AG04450 (cell line): ENCODE results near the gene MET. TPM values are rescaled to one million over a fixed set of nuclear protein-coding genes. Genes with fewer than 3 reads are reported as not detected.

Experiments used
- CTCF ChIA-PET: fragments of 300-600, 350-600 bp; formaldehyde crosslinking; extraction: SDS; loops from one replicate; lab custom pipeline; 2022; ENCODE audit warnings: antibody characterized with exemption, inconsistent platforms; lab: Charles Lee
- POLR2A ChIA-PET: fragments of 350-600 bp; formaldehyde crosslinking; extraction: SDS; loops from one replicate; lab custom pipeline; 2021; ENCODE audit warnings: antibody characterized with exemption, inconsistent platforms; lab: Yijun Ruan, JAX
- DNase-seq: peaks from one replicate; pipeline ENCODE4 v3.0.0-alpha.2; 2011; ENCODE audit warnings: low read depth, low spot score
- H3K27ac ChIP-seq: one replicate; pipeline ENCODE4 v1.5.1; 2012; ENCODE audit warnings: low read depth, low read length, control low read depth
- H3K27me3 ChIP-seq: one replicate; pipeline ENCODE4 v1.6.0; 2012; ENCODE audit warnings: low read length; ENCODE audit not compliant: control insufficient read depth, insufficient read depth
- H3K4me3 ChIP-seq: 2 replicates; pipeline ENCODE4 v1.5.1; 2011; ENCODE audit warnings: mild to moderate bottlenecking, low read depth, low read length, control low read depth
- H3K9me3 ChIP-seq: 2 replicates; pipeline ENCODE4 v1.5.1; 2012; ENCODE audit warnings: low read length; ENCODE audit not compliant: control insufficient read depth, insufficient read depth
- polyA minus RNA-seq: library from RNA; depleted of rRNA, polyadenylated mRNA; stranded (reverse); fragments of >200 nt; gene quantifications from 2 replicates; pipeline ENCODE4 v1.2.3, GENCODE V29; 2011; rRNA and poly(A)+ RNA removed
- polyA plus RNA-seq: library from polyadenylated mRNA; depleted of rRNA; stranded (reverse); fragments of >200 nt; gene quantifications from 2 replicates; pipeline ENCODE4 v1.2.3, GENCODE V29; 2011; rRNA removed
- TF ChIP-seq, protein P1 (sequence below): IDR thresholded peaks from 2 replicates; pipeline ENCODE4 v1.5.1; 2011; ENCODE audit warnings: low read depth, low read length, control low read depth, inconsistent platforms

The MET gene
- polyA plus RNA-seq = 15.5 and 20.8 TPM in 2 replicates
- polyA minus RNA-seq = 47.3 and 60.1 TPM in 2 replicates

- ChIA-PET CTCF (interaction anchor here (0.5 to 2.1 kb wide), 12 partner anchors 9 to 146 kb away, joined by 3 to 14 read pairs (median 5); no protein-coding TSS in a partner anchor), POLR2A (no interaction called here)
- Histone ChIP-seq H3K27ac (peak within 1 kb of the TSS; percentile 25), H3K27me3 (no peaks in the 10 kb centered on the region), H3K9me3 (no peaks in the 10 kb centered on the region), H3K4me3 (peak within 1 kb of the TSS; percentile 83)
- TF ChIP-seq, protein P1, sequence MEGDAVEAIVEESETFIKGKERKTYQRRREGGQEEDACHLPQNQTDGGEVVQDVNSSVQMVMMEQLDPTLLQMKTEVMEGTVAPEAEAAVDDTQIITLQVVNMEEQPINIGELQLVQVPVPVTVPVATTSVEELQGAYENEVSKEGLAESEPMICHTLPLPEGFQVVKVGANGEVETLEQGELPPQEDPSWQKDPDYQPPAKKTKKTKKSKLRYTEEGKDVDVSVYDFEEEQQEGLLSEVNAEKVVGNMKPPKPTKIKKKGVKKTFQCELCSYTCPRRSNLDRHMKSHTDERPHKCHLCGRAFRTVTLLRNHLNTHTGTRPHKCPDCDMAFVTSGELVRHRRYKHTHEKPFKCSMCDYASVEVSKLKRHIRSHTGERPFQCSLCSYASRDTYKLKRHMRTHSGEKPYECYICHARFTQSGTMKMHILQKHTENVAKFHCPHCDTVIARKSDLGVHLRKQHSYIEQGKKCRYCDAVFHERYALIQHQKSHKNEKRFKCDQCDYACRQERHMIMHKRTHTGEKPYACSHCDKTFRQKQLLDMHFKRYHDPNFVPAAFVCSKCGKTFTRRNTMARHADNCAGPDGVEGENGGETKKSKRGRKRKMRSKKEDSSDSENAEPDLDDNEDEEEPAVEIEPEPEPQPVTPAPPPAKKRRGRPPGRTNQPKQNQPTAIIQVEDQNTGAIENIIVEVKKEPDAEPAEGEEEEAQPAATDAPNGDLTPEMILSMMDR = peak; percentile 68
- peak; percentile 21 for DNase-seq
These were observed at the start of gene MET for GRCh38 chr7:116671681-116672595. Gene MET, plus strand, starts transcription at chr7:116672196. Its CDS starts 26,889 bp downstream, at chr7:116699085.

DNA sequence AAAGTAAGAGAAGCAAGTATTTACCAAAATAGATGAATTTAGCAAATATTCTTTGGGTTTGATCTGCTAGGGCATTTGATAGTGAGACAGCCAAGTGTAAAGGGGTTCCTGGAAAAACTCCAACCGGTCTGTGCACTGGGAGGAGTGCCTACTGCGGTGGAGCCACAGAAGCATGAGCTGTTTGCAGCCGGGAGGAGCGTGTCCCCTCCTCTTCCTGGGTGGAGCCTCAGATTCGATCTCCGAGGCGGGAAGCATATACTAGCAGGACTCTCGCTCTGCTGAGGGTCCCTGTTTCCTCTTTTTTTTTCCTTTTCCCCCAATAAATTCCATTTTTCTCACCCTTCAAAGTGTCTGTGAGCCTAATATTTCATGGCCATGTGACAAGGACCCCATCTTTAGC, 45.1 kb upstream of the MET start:
- TF ChIP-seq, protein P1 = no peak
- no peak for DNase-seq
- CTCF ChIA-PET = interaction anchor here (0.7 kb wide), 1 partner anchor 35 kb away, joined by 3 read pairs; no protein-coding TSS in a partner anchor
- POLR2A ChIA-PET = no interaction called here
- H3K27me3 ChIP-seq = peaks cover 11% of the 10 kb centered on the region
- H3K9me3 ChIP-seq = no peaks in the 10 kb centered on the region
- no peak overlapping the region for H3K27ac ChIP-seq
- no peak overlapping the region for H3K4me3 ChIP-seq

DNA sequence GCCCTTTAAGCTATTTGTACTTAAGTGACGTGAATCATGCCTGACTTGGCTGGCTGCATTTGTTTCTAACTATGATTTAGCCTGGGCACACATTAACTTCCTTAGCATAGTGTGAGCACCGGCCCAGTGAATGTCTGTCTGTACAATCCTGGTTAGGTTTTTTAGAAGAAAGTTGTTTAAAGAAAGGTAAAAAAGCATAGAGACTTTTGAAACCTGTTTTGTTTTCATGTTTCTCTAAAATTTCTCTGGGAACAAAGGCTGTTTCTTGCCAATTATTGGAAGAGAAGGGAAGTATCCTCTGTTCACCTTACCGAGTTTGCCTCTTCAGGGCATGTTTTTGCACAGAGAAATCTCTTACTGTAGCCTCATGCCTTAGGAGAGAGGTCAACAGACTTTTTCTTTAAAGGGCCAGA, 42.9 kb upstream of the MET start:
- Histone ChIP-seq H3K4me3 (no peak overlapping the region), H3K27me3 (peaks cover 2% of the 10 kb centered on the region), H3K9me3 (no peaks in the 10 kb centered on the region), H3K27ac (no peak overlapping the region)
- TF ChIP-seq, protein P1 = no peak
- ChIA-PET POLR2A (no interaction called here), CTCF (no interaction called here)
- no peak for DNase-seq

- ChIA-PET POLR2A (no interaction called here), CTCF (interaction anchor here (1.5 kb wide), 1 partner anchor 39 kb away, joined by 3 read pairs; no protein-coding TSS in a partner anchor)
- no peak for DNase-seq
- TF ChIP-seq, protein P1 = no peak
- no peaks in the 10 kb centered on the region for H3K9me3 ChIP-seq
- peaks cover 2% of the 10 kb centered on the region for H3K27me3 ChIP-seq
- no peak overlapping the region for H3K27ac ChIP-seq
- no peak overlapping the region for H3K4me3 ChIP-seq
These were observed 41.6 kb upstream of the MET start for GRCh38 chr7:116630357-116630756.
